Cardiac muscle cell (in vitro differentiated cells and primary cell): ENCODE data around the gene DUSP22. TPM values are rescaled to one million over a fixed set of nuclear protein-coding genes. Genes with fewer than 3 reads are reported as not detected.

Experiments used
- DNase-seq, 2 donors: peaks; one replicate each; pipeline versions ENCODE4 v3.0.0 to v3.0.0-alpha.2; 2010 to 2017; ENCODE audit warnings: low read depth in 1 of 2, low spot score in 1 of 2
- H3K27ac ChIP-seq: fragments of 200-600 bp; sonication (generic); 2 replicates; pipeline ENCODE4 v1.5.1; 2016
- H3K27me3 ChIP-seq: fragments of 200-600 bp; sonication (generic); 2 replicates; pipeline ENCODE4 v1.6.0; 2016; ENCODE audit warnings: control low read depth
- H3K36me3 ChIP-seq: fragments of 200-600 bp; sonication (generic); 2 replicates; pipeline ENCODE4 v1.5.1; 2016; ENCODE audit warnings: control low read depth
- H3K4me1 ChIP-seq: fragments of 200-600 bp; sonication (generic); 2 replicates; pipeline ENCODE4 v1.8.1; 2017; ENCODE audit warnings: low read depth, mild to moderate bottlenecking, mixed run types
- H3K4me3 ChIP-seq: fragments of 200-600 bp; sonication (generic); 2 replicates; pipeline ENCODE4 v1.5.1; 2016; ENCODE audit warnings: mild to moderate bottlenecking
- H3K9me3 ChIP-seq: fragments of 200-600 bp; sonication (generic); 2 replicates; pipeline ENCODE4 v1.5.1; 2017; ENCODE audit warnings: low read depth, mild to moderate bottlenecking, control low read depth
- polyA plus RNA-seq: library from polyadenylated mRNA; unstranded; fragments of >200 nt; fragmentation: Nextera tagmentation; extraction: Ambion mirVana; gene quantifications from 2 replicates; pipeline ENCODE4 v1.2.1, GENCODE V29; 2016
- total RNA-seq: library from RNA; depleted of rRNA; stranded (reverse); fragments of >200 nt; gene quantifications from 2 replicates; pipeline ENCODE4 v1.2.3, GENCODE V29; 2016
- TF ChIP-seq, protein P1 (sequence below): IDR thresholded peaks from 2 replicates; pipeline ENCODE4 v1.5.1; 2012; ENCODE audit warnings: low read depth, mild to moderate bottlenecking, low read length

DUSP22 gene
- total and polyA plus RNA-seq, 2 experiments from 2014 or later = 50.7 to 89.3 TPM

DNA sequence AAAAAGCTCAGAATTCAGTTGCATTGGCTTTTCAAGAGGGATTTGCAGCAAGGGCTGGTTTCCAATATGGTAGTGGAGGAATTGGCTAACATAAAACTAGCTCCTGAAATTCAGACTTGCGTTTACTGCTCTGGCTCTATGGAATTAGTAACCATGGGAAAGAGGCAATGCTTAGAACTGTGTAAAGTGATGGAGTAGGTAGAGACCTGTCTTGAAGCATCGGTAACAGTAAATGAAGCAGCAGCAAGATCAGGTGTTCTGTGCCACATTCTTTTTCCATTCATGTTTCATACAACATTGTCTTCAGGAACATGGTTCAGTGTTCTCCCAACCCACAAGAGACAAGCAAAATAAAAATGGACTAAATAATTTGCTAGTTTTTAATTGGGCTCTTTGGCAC lies 105.8 kb downstream of the DUSP22 start:
- H3K9me3 ChIP-seq = no peaks in the 10 kb centered on the region
- H3K27me3 ChIP-seq = peaks cover 57% of the 10 kb centered on the region
- H3K4me3 ChIP-seq = no peak overlapping the region
- no peaks in the 10 kb centered on the region for H3K36me3 ChIP-seq
- H3K27ac ChIP-seq = no peak overlapping the region
- TF ChIP-seq, protein P1, sequence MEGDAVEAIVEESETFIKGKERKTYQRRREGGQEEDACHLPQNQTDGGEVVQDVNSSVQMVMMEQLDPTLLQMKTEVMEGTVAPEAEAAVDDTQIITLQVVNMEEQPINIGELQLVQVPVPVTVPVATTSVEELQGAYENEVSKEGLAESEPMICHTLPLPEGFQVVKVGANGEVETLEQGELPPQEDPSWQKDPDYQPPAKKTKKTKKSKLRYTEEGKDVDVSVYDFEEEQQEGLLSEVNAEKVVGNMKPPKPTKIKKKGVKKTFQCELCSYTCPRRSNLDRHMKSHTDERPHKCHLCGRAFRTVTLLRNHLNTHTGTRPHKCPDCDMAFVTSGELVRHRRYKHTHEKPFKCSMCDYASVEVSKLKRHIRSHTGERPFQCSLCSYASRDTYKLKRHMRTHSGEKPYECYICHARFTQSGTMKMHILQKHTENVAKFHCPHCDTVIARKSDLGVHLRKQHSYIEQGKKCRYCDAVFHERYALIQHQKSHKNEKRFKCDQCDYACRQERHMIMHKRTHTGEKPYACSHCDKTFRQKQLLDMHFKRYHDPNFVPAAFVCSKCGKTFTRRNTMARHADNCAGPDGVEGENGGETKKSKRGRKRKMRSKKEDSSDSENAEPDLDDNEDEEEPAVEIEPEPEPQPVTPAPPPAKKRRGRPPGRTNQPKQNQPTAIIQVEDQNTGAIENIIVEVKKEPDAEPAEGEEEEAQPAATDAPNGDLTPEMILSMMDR = no peak
- no peak for DNase-seq
- no peaks in the 10 kb centered on the region for H3K4me1 ChIP-seq

DNA sequence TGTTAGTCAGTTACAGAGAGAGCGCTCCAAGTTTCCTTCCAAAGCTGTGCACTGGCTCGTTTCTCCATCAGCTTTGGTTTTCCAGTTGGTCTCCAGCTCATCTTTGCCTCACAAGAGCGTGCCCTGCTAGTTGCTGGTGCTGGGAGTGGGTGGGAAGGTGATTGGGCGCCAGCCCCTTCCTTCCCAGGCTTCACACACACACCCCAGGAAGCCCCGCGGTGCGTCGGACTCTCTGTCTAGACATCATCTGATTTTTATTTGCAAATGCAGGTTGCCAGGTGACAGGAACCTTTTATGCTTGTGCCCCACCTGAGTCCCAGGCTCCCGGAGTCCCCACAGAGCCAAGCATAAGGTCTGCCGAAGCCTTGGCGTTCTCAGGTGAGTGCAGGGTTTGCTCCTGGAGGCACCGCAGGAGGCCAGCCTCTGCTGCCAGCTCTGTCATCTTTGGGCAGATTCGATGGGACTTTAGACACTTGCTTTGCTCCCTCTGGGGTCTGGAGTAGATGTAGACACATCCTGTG lies 106.3 kb downstream of the DUSP22 start:
- H3K27ac ChIP-seq = no peak overlapping the region
- no peaks in the 10 kb centered on the region for H3K36me3 ChIP-seq
- H3K4me1 ChIP-seq = no peaks in the 10 kb centered on the region
- H3K27me3 ChIP-seq = peaks cover 51% of the 10 kb centered on the region
- DNase-seq = no peak
- H3K9me3 ChIP-seq = no peaks in the 10 kb centered on the region
- no peak overlapping the region for H3K4me3 ChIP-seq
- TF ChIP-seq, protein P1 = no peak

GRCh38 chr6:399785-400534 lies 107.7 kb downstream of the DUSP22 start:
- Histone ChIP-seq H3K36me3 (no peaks in the 10 kb centered on the region), H3K4me1 (no peaks in the 10 kb centered on the region), H3K4me3 (no peak overlapping the region), H3K9me3 (no peaks in the 10 kb centered on the region), H3K27me3 (peaks cover 38% of the 10 kb centered on the region), H3K27ac (no peak overlapping the region)
- TF ChIP-seq, protein P1 = no peak
- no peak for DNase-seq

- Histone ChIP-seq H3K27me3 (peaks cover 29% of the 10 kb centered on the region), H3K9me3 (no peaks in the 10 kb centered on the region), H3K36me3 (no peaks in the 10 kb centered on the region), H3K4me1 (no peaks in the 10 kb centered on the region), H3K4me3 (no peak overlapping the region), H3K27ac (no peak overlapping the region)
- TF ChIP-seq, protein P1 = no peak
- no peak for DNase-seq
Observed at GRCh38 chr6:400815-401214, 108.5 kb downstream of the DUSP22 start.

Other genes starting within 250 kb of the DUSP22 start
- gene IRF4, start 99.3 kb downstream of the DUSP22 start, total RNA-seq = not detected in 2 replicates
- 0.25 TPM in 1 of 2 replicates, not detected in the other for gene IRF4, start 99.3 kb downstream of the DUSP22 start, polyA plus RNA-seq